HL-60 (cell line): ENCODE results near the gene COL21A1.

ENCODE experiments used
- DNase-seq, 2 experiments: peaks; one replicate each; pipeline ENCODE4 v3.0.0-alpha.2; 2010 to 2020; ENCODE audit warnings: low read depth in 1 of 2, low spot score in 1 of 2
- H3K27ac ChIP-seq: fragments of 250-450 bp; sonication (Bioruptor Pico); replicated peaks from 2 replicates; pipeline ENCODE4 v1.5.1; 2020; ENCODE audit warnings: mild to moderate bottlenecking, moderate library complexity
- H3K27me3 ChIP-seq: fragments of 250-450 bp; sonication (Bioruptor Pico); 2 replicates; pipeline ENCODE4 v1.5.1; 2021; ENCODE audit warnings: mild to moderate bottlenecking, moderate library complexity; ENCODE audit not compliant: insufficient read depth, poor library complexity, severe bottlenecking
- H3K4me3 ChIP-seq: replicated peaks from 2 replicates; pipeline ENCODE4 v1.5.1; 2011; ENCODE audit warnings: mild to moderate bottlenecking, control low read depth, low read length; ENCODE audit not compliant: insufficient read depth
- GABPA ChIP-seq: IDR thresholded peaks from 2 replicates; pipeline ENCODE4 v1.6.1; 2012; ENCODE audit warnings: low read depth
- POLR2AphosphoS5 ChIP-seq: IDR thresholded peaks from 2 replicates; pipeline ENCODE4 v1.6.1; 2012; ENCODE audit warnings: low read depth
- REST ChIP-seq: IDR thresholded peaks from 2 replicates; pipeline ENCODE4 v1.6.1; 2012; ENCODE audit warnings: low read depth; ENCODE audit not compliant: insufficient replicate concordance
- SPI1 ChIP-seq: IDR thresholded peaks from 2 replicates; pipeline ENCODE4 v1.6.1; 2012; ENCODE audit warnings: low read depth, mild to moderate bottlenecking, borderline replicate concordance
- TF ChIP-seq, protein P1 (sequence below): IDR thresholded peaks from one replicate; pipeline ENCODE4 v1.5.1; 2011; ENCODE audit warnings: low read length, control low read depth, inconsistent platforms; ENCODE audit not compliant: insufficient read depth

The COL21A1 gene

DNA sequence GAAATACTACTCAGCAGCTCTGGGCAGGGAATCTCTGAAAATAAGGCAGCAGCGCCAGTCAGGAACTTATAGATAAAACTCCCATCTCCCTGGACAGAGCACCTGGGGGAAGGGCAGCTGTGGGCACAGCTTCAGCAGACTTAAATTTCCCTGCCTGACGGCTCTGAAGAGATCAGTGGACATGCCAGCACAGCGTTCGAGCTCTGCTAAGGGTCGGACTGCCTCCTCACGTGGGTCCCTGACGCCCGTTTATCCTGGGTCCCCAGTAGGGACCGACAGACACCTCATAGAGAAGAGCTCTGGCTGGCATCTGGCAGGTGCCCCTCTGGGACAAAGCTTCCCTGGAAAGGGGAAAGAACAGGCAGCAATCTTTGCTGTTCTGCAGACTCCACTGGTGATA is 59.0 kb downstream of the COL21A1 start:
- Histone ChIP-seq H3K4me3 (no peak overlapping the region), H3K27ac (no peak overlapping the region), H3K27me3 (no peaks in the 10 kb centered on the region)
- no peak for DNase-seq
- no peak for TF ChIP-seq GABPA
- TF ChIP-seq, protein P1, sequence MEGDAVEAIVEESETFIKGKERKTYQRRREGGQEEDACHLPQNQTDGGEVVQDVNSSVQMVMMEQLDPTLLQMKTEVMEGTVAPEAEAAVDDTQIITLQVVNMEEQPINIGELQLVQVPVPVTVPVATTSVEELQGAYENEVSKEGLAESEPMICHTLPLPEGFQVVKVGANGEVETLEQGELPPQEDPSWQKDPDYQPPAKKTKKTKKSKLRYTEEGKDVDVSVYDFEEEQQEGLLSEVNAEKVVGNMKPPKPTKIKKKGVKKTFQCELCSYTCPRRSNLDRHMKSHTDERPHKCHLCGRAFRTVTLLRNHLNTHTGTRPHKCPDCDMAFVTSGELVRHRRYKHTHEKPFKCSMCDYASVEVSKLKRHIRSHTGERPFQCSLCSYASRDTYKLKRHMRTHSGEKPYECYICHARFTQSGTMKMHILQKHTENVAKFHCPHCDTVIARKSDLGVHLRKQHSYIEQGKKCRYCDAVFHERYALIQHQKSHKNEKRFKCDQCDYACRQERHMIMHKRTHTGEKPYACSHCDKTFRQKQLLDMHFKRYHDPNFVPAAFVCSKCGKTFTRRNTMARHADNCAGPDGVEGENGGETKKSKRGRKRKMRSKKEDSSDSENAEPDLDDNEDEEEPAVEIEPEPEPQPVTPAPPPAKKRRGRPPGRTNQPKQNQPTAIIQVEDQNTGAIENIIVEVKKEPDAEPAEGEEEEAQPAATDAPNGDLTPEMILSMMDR: no peak
- no peak for TF ChIP-seq POLR2AphosphoS5
- no peak for TF ChIP-seq REST
- TF ChIP-seq SPI1: no peak

DNA sequence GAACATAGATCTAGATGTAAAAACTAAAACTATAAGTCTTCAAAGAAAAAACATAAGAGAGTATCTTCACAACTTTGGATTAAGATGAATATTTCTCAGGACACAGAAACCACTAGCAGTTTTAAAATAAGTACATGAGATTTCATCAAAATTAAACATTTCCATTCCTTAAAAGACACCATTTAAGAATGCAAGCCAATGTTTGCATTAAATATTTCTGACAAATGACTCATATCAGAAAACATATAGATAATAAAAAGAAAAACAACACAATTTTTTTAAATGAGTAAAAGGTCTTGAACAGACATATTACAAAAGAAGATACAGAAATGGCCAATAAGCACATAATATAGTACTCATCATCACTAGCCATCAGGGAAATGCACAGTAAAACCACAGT is 59.7 kb downstream of the COL21A1 start:
- Histone ChIP-seq H3K27ac (no peak overlapping the region), H3K27me3 (no peaks in the 10 kb centered on the region), H3K4me3 (no peak overlapping the region)
- no peak for DNase-seq
- TF ChIP-seq GABPA (no peak), REST (no peak), SPI1 (no peak), POLR2AphosphoS5 (no peak)
- TF ChIP-seq, protein P1: no peak

- no peak overlapping the region for H3K27ac ChIP-seq
- no peaks in the 10 kb centered on the region for H3K27me3 ChIP-seq
- DNase-seq: no peak
- TF ChIP-seq, protein P1: no peak
- TF ChIP-seq POLR2AphosphoS5 (no peak), GABPA (no peak), SPI1 (no peak), REST (no peak)
- H3K4me3 ChIP-seq: no peak overlapping the region
These were observed 70.6 kb downstream of the COL21A1 start for GRCh38 chr6:56176741-56177140.
